Heart left ventricle (tissue), 13 donors: ENCODE results near the gene SEMA4A.

ENCODE experiments used
- CTCF ChIP-seq, 12 donors: fragments of 200-600 bp; sonication (generic) in 4 of 12; IDR thresholded peaks; one replicate each; pipeline versions ENCODE4 v1.5.0 to v1.8.0; 2018 to 2022; ENCODE audit warnings: antibody characterized with exemption in 12 of 12, mild to moderate bottlenecking in 5 of 12
- POLR2A ChIP-seq, 2 donors: fragments of 450-650 bp; IDR thresholded peaks; one replicate each; pipeline ENCODE4 v1.6.1; 2017; ENCODE audit warnings: antibody characterized with exemption in 2 of 2, mild to moderate bottlenecking in 2 of 2, moderate library complexity in 2 of 2
- donor health status: ischemic (EF 13 %, LVEDD 7.1; RV severe dilation, severe dysfunction).
- donor health status: DM: no; HTN: yes; CAD: no.
- donor health status: DM: no; HTN: no; CAD: no.
- donor health status: ischemic (EF 25% LVEDD 6.9; RV normal size, moderate dysfunction).
- donor health status: ischemic (EF 25% LVEDD 5.7; RV mildly dilated, moderate dysfunction).
- donor health status: ischemic (EF 35%, LVEDD 5.7; RV mildly dilated, moderate dysfunction).
- donor health status: nonischemic (EF 11% LVEDD 7.7; RV severe dilation, severe dysfunction).
- donor health status: DM: yes; HTN: yes; CAD: no.
- donor health status: PGD.
- donor health status: ischemic (EF 29% LVEDD 5.4; RV normal size, mild dysfunction).
- donor health status: nonischemic (EF 23%, LVEDD 6.1; RV moderate dilation, normal function).

GRCh38 chr1:156180471-156180870, 27.1 kb downstream of the SEMA4A start:
- TF ChIP-seq POLR2A (IDR thresholded peaks at IDR 0.05) (no peak), CTCF (IDR thresholded peaks at IDR 0.05) (no peak)
